Measurements from ENCODE around the gene POP4.

Gene POP4

DNA sequence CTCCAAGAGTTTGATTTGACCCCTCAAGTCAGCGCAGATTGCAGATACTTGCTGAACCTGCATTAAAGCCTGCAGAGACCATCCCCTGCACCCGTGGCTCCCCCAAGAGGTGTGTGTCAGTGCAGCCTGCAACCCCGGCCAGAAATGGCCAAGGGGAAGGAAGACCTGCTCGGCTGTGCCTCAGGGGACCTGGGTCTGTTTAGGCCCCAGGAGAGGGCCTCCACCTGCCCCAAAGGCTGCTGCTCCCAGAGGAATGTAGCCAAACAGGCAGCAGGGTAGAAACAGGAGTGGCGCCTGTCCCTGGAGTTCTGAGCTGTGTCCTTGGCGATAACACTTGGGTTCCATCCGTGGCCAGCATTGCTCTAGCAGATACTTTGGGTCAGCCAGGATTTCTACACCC, 8.0 kb downstream of the POP4 start:
- TF ChIP-seq, protein P1, sequence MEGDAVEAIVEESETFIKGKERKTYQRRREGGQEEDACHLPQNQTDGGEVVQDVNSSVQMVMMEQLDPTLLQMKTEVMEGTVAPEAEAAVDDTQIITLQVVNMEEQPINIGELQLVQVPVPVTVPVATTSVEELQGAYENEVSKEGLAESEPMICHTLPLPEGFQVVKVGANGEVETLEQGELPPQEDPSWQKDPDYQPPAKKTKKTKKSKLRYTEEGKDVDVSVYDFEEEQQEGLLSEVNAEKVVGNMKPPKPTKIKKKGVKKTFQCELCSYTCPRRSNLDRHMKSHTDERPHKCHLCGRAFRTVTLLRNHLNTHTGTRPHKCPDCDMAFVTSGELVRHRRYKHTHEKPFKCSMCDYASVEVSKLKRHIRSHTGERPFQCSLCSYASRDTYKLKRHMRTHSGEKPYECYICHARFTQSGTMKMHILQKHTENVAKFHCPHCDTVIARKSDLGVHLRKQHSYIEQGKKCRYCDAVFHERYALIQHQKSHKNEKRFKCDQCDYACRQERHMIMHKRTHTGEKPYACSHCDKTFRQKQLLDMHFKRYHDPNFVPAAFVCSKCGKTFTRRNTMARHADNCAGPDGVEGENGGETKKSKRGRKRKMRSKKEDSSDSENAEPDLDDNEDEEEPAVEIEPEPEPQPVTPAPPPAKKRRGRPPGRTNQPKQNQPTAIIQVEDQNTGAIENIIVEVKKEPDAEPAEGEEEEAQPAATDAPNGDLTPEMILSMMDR (conservative IDR thresholded peaks at IDR 0.05) = no peak
- no peak overlapping the region for H3K27ac ChIP-seq

DNA sequence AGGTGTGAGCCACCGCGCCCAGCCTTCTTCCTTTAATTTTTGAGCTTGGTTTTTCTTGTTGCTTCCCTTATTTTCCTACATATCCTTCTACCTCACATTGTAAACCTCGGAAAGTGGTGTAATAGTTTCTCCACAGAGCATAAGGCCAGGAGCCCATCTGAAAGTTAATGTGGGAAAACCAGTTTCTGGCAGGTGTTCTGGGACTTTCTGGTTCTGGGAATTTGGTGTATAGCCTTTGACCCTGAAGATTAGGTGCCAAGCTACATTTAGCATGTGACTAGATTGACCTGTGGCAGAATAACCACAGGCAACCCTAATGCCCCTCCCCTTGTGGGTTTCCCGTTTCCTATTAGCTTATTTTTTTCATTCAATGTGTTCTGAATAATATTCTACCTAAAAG, 8.7 kb downstream of the POP4 start:
- no peak overlapping the region for H3K27ac ChIP-seq
- TF ChIP-seq, protein P1 (conservative IDR thresholded peaks at IDR 0.05) = no peak

DNA sequence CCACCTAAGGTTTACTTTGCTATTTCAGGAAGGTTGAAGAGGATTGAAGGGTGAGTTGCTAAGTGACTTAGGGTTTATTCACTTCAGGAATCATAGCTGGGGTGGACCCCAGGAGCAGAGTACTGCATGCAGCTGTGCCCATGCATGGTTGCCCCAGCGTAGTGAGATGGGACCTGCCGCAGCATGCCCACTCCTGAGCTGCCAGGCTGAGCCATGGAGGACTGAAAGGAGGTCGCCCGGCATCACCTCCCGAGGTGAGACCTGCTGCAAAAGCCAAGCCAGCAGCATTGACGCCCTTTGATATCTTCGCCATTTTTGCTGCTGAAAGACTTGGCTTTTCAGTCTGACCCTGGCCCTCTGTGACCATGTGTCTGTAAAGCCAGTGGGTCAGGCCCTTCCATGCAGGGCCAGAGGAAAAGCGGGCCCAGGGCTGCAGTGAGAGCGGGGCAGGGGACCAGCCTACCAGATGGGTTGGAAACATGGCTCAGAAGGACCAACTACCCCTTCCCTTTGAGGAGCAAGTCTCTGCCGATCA, 9.9 kb downstream of the POP4 start:
- H3K27ac ChIP-seq = no peak overlapping the region
- TF ChIP-seq, protein P1 (conservative IDR thresholded peaks at IDR 0.05) = no peak

DNA sequence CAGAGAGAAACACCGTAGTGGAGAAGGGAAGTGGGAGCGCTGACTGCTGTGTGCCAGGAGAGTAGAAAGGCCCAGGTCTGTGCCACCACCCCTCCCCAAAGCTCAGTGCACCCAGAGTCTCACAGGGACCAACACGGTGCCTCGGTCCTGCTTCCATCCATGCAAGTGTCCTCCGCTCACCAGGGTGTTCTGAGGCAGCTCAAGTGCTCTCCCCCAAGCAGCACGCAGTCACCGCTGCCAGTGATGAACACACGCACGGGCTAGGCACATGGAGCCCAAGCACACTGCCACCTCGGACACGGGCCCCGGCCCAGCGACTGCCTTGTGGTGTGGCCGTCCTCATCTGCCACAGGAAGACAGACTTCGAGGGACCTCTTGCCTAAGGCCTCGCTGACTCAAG, 10.5 kb downstream of the POP4 start:
- TF ChIP-seq, protein P1 (conservative IDR thresholded peaks at IDR 0.05) = no peak
- no peak overlapping the region for H3K27ac ChIP-seq

DNA sequence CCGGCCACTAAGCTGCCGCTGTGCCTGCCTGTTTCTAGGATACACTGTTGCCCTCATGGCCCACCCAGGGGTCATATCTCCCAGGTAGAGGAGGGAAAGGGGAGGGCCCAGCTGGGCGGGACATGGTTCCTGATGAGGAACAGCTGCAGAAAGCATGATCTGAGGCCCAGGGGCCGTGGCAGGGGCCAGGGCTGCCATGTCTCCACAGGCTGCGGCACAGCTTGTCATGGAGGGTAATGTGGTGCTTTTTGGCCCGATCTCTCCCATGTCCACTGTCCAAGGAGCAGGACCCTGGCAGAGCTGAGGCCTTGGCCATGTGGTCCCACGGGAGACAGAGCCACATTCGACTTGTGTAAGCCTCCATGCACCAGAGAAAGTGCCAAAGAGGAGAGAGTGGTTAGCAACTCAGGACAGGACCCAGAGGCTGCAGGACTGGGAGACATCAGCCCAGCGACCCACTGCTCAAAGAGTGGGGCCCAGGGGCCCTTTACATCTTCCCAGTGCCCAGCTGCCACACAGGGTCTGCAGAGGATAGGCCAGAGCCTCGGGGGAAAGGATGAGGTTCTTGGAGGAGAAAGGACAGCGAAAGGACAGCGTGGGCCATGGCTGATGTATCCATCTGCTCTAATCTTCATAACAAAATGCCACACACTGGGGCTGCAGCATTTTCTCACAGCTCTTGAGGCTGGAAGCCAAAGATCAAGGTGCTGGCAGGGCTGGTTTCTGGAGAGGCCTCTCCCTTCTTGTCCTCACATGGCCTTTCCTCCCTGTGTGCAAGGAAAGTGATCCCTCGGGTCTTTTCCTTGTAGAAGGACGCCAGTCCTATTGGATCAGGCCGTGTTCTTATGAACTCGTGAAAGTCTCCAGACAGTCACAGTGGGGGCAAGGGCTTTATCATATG, 11.5 kb downstream of the POP4 start:
- no peak overlapping the region for H3K27ac ChIP-seq
- TF ChIP-seq, protein P1 (conservative IDR thresholded peaks at IDR 0.05) = no peak

DNA sequence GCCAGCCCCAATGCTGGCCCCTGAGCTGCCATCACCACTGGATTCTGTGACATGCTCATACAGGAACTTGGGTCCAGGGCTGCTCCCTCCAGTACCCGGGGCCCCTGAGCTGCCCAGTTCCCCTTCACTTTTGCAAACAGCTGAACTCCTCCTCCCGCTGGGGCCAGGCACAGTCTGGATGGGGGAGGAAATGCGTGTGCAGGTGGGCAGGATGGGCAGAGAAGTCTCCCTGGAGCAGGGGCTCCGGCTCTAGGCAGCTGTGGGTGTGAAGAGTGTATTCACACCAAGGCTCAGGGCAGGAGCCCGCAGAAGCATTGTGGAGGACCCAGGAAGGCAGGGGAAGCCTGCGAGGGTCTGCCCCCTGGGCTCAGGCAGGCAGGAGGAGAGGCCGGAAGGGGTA, 12.4 kb downstream of the POP4 start:
- TF ChIP-seq, protein P1 (conservative IDR thresholded peaks at IDR 0.05) = no peak
- no peak overlapping the region for H3K27ac ChIP-seq

DNA sequence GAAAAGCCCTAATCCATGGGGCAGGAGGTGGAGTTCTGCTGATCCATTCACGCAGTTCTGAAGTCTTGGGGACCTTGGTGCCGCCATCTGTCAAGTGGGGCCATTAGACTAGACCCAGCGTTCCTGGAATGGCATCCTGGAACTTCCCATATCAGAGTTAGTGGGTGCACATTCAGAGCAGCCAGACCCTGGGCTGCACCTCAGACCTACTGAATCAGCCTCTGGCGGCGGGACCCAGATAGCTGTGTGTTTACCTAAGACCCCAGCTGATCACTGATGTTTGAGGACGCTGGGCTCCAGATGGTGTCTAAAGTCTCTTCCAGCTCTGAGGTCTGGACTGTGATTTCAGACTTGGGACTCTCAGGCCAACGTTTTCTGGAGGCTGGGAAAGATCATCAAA, 12.8 kb downstream of the POP4 start:
- no peak overlapping the region for H3K27ac ChIP-seq
- TF ChIP-seq, protein P1 (conservative IDR thresholded peaks at IDR 0.05) = no peak
